BLaER1 treated with 17β-estradiol and CSF1 and Interleukin-3, amounts not matched to agents 10 nM and 100 nM (cell line): ENCODE measurements around the gene BCL11A.
A peak's percentile ranks its signal among the peaks of the same experiment; 100 is the strongest.

Source experiments
- H3K27ac ChIP-seq, 11 experiments: shearing (Covaris generic); formaldehyde crosslinking; 2 replicates each; pipeline ENCODE4 v1.8.1; 2022
- H3K27me3 ChIP-seq, 11 experiments: shearing (Covaris generic); formaldehyde crosslinking; 2 replicates each; pipeline ENCODE4 v1.8.1; 2022
- H3K36me3 ChIP-seq, 11 experiments: shearing (Covaris generic); formaldehyde crosslinking; 2 replicates each; pipeline ENCODE4 v1.8.1; 2022
- H3K4me1 ChIP-seq, 10 experiments: shearing (Covaris generic); formaldehyde crosslinking; 2 replicates each; pipeline ENCODE4 v1.8.1; 2022
- H3K4me2 ChIP-seq, 11 experiments: shearing (Covaris generic); formaldehyde crosslinking; 2 replicates each; pipeline ENCODE4 v1.8.1; 2022
- H3K4me3 ChIP-seq, 10 experiments: shearing (Covaris generic); formaldehyde crosslinking; 2 replicates each; pipeline ENCODE4 v1.8.1; 2022
- H3K9ac ChIP-seq, 11 experiments: shearing (Covaris generic); formaldehyde crosslinking; 2 replicates each; pipeline ENCODE4 v1.8.1; 2022
- H3K9me3 ChIP-seq, 11 experiments: shearing (Covaris generic); formaldehyde crosslinking; replicated peaks in 1 of 11; 2 replicates each; pipeline ENCODE4 v1.8.1; 2022
- H4K20me1 ChIP-seq, 11 experiments: shearing (Covaris generic); formaldehyde crosslinking; 2 replicates each; pipeline ENCODE4 v1.8.1; 2022
- Cebpa-rat ChIP-seq, 11 experiments: shearing (Covaris generic); IDR thresholded peaks; 2 replicates each; pipeline ENCODE4 v1.8.1; 2022

Gene BCL11A

DNA sequence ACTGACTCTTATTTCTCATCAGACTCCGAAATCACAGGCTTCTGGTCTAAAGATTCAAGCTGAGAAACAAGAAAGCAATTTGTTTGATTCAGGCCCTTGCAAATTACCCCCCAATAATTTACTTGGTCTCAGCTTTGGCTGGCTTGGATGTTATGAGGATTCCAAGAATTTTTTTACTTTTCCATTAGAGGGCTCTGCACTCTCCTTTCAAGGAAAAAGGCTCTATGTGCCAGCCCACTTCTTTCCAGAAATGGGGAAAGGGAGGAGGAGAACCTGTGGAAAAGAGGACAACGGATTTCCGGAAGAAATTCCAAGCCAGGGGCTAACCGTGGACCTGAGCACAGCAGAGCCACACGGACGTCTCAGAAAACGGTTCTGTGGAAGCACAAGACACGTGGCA lies 44.4 kb downstream of the BCL11A start:
- no peak for TF ChIP-seq Cebpa-rat (IDR thresholded peaks at IDR 0.05)
- Histone ChIP-seq H3K27ac (peak overlapping the region in 8 of 11 experiments; percentile 48 to 72 (median 60); a peak in 16 of 22 replicates), H3K36me3 (peaks cover 0 to 88% (median 67%) of the 10 kb centered on the region in 11 experiments; a peak in 15 of 22 replicates), H4K20me1 (peaks cover 0 to 87% (median 67%) of the 10 kb centered on the region in 11 experiments; a peak in 15 of 22 replicates), H3K9me3 (no peaks in the 10 kb centered on the region), H3K4me1 (peaks cover 45 to 96% (median 90%) of the 10 kb centered on the region in 10 experiments), H3K27me3 (no peaks in the 10 kb centered on the region), H3K9ac (peak overlapping the region in 6 of 11 experiments; percentile 3 to 63 (median 58); a peak in 7 of 22 replicates), H3K4me2 (peak overlapping the region; percentile 58 to 82 (median 74); a peak in 20 of 22 replicates), H3K4me3 (no peak overlapping the region; a peak in 1 of 20 replicates)

DNA sequence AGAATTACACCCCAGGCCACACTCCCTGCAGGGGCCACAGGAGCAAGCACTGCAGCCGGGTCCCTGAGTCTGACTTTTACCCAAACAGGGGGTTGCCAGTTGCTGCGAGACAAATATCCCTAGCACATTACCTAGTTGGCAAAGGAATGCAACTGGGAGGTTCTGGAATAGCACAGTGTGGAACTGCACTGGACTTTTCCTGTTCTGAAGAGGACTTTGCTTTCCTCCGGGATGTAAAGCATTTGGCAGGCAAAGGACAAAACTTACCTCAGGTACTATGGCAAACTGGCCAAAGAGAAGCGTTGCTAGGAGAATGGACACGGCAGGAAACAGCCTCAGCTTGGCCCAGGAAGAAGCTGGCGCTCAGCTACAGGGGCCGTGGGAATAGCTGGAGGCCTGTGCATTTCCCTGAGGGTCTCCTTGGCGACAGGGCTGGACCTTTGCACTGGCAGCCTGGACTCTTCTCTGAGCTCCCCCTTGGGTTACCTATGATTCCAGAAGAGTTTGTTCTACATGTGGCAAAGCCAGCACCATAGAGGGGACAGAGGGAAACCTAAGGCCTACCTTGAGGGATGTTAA lies 45.0 kb downstream of the BCL11A start:
- peaks cover 0 to 87% (median 64%) of the 10 kb centered on the region in 11 experiments; a peak in 15 of 22 replicates for H4K20me1 ChIP-seq
- H3K36me3 ChIP-seq: peaks cover 0 to 88% (median 67%) of the 10 kb centered on the region in 11 experiments; a peak in 16 of 22 replicates
- peak overlapping the region; percentile 58 to 82 (median 74) for H3K4me2 ChIP-seq
- no peaks in the 10 kb centered on the region for H3K9me3 ChIP-seq
- H3K9ac ChIP-seq: peak overlapping the region in 8 of 11 experiments; percentile 3 to 63 (median 40); a peak in 11 of 22 replicates
- TF ChIP-seq Cebpa-rat (IDR thresholded peaks at IDR 0.05): no peak
- peak overlapping the region in 8 of 11 experiments; percentile 48 to 72 (median 60); a peak in 18 of 22 replicates for H3K27ac ChIP-seq
- H3K4me3 ChIP-seq: no peak overlapping the region
- no peaks in the 10 kb centered on the region for H3K27me3 ChIP-seq
- H3K4me1 ChIP-seq: peaks cover 45 to 95% (median 85%) of the 10 kb centered on the region in 10 experiments

DNA sequence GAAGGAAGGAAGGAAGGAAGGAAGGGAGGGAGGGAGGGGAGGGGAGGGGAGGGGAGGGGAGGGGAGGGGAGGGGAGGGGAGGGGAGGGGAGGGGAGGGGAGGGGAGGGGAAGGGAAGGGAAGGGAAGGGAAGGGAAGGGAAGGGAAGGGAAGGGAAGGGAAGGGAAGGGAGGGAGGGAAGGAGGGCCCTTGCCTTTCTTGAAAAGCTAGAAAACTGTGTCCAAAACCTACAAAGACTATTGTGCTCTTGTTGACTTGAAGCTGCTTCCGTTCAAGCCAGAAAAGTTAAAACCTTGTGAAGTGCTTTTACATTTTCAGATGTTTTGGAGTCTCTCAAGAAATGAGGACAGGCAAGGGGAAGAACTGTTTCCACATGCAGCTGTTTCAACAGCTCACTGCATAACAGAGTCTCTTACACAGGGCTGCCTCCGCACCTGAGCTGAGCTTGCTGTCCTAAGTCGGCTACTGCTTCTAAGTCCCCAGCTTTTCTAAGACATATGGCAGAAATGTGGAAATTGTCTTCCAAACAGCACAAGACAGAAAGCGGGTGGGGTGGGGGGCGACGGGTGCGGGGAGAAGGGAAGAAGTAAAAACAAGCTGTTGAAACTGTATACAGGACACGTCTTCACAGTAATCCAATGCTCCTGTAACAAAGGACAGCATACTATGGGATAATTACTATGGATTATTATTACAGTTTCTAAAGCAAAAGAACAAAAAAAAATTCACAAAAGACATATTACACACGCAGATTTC lies 46.1 kb downstream of the BCL11A start:
- H4K20me1 ChIP-seq: peaks cover 0 to 87% (median 64%) of the 10 kb centered on the region in 11 experiments; a peak in 15 of 22 replicates
- no peak for TF ChIP-seq Cebpa-rat (IDR thresholded peaks at IDR 0.05)
- H3K27me3 ChIP-seq: no peaks in the 10 kb centered on the region
- peak overlapping the region in 6 of 11 experiments; percentile 13 to 63 (median 58); a peak in 11 of 22 replicates for H3K9ac ChIP-seq
- peaks cover 0 to 88% (median 65%) of the 10 kb centered on the region in 11 experiments; a peak in 15 of 22 replicates for H3K36me3 ChIP-seq
- H3K9me3 ChIP-seq: no peaks in the 10 kb centered on the region
- H3K4me1 ChIP-seq: peaks cover 45 to 89% (median 76%) of the 10 kb centered on the region in 10 experiments
- H3K4me3 ChIP-seq: no peak overlapping the region
- peak overlapping the region in 8 of 11 experiments; percentile 48 to 72 (median 60); a peak in 17 of 22 replicates for H3K27ac ChIP-seq
- H3K4me2 ChIP-seq: peak overlapping the region; percentile 58 to 82 (median 74)

DNA sequence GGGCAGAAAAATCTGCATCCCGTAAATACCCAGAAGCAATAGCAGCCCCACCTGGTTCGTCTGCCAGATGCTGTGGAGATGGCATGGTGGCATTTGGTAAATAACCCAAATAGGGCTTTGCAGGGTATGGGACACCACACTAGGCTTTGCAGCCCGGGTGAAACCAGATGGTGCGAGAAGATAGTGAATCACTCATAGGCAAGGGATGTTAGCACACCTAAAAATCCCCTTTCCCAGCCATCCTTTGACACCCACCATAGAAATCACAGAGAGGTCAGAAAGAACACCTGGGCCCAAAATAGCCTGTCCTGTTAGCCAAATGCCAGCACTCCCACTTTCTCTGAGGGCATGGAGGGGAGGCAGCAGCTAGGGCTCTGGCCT lies 47.6 kb downstream of the BCL11A start:
- H3K4me3 ChIP-seq: no peak overlapping the region
- H3K27me3 ChIP-seq: no peaks in the 10 kb centered on the region
- no peak for TF ChIP-seq Cebpa-rat (IDR thresholded peaks at IDR 0.05)
- peak overlapping the region in 4 of 11 experiments; percentile 34 to 56 (median 42); a peak in 5 of 22 replicates for H3K9ac ChIP-seq
- peaks cover 0 to 88% (median 72%) of the 10 kb centered on the region in 11 experiments; a peak in 15 of 22 replicates for H3K36me3 ChIP-seq
- H3K27ac ChIP-seq: peak overlapping the region in 8 of 11 experiments; percentile 7 to 72 (median 40); a peak in 12 of 22 replicates
- peaks cover 30 to 79% (median 66%) of the 10 kb centered on the region in 10 experiments for H3K4me1 ChIP-seq
- peak overlapping the region in 8 of 11 experiments; percentile 6 to 69 (median 51); a peak in 12 of 22 replicates for H3K4me2 ChIP-seq
- H3K9me3 ChIP-seq: no peaks in the 10 kb centered on the region
- peaks cover 0 to 86% (median 52%) of the 10 kb centered on the region in 11 experiments; a peak in 15 of 22 replicates for H4K20me1 ChIP-seq

DNA sequence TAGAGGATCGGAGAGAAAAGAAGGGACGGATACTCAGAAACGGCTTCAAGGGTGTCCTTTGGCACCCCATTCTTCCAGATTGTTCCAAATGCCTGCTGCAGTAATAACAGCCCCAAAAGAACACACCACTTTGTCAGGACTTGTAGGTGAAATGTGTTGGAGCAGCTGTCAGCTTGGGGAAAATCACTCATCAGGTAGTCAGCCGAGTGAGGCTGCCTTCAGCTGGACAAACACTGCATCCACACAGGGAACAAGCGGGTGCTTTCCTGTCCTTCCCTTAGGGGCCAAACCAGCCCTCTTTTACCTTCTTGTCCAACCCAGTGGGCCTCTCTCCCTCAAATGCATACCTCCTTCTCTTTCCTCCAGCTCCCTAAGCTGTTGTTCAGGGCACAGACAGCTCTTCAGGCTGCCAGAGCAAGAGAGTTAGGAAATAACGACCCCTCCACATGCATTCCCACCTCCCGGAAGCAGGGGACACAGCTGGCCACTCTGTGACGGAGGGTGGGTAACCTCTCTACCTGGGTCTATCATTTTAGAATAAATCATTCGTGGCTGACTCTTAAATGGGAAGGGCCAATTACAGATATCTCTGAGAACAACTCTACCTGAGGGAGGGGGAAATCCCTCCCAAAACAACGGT lies 48.1 kb downstream of the BCL11A start:
- no peaks in the 10 kb centered on the region for H3K9me3 ChIP-seq
- peak overlapping the region in 4 of 11 experiments; percentile 66 to 72 (median 69); a peak in 8 of 22 replicates for H3K27ac ChIP-seq
- H3K36me3 ChIP-seq: peaks cover 0 to 88% (median 78%) of the 10 kb centered on the region in 11 experiments; a peak in 15 of 22 replicates
- H3K4me1 ChIP-seq: peaks cover 27 to 79% (median 66%) of the 10 kb centered on the region in 10 experiments
- no peaks in the 10 kb centered on the region for H3K27me3 ChIP-seq
- no peak for TF ChIP-seq Cebpa-rat (IDR thresholded peaks at IDR 0.05)
- H3K4me3 ChIP-seq: no peak overlapping the region
- H3K4me2 ChIP-seq: peak overlapping the region in 7 of 11 experiments; percentile 6 to 69 (median 56); a peak in 9 of 22 replicates
- peaks cover 0 to 86% (median 51%) of the 10 kb centered on the region in 11 experiments; a peak in 15 of 22 replicates for H4K20me1 ChIP-seq
- H3K9ac ChIP-seq: no peak overlapping the region; a peak in 2 of 22 replicates

DNA sequence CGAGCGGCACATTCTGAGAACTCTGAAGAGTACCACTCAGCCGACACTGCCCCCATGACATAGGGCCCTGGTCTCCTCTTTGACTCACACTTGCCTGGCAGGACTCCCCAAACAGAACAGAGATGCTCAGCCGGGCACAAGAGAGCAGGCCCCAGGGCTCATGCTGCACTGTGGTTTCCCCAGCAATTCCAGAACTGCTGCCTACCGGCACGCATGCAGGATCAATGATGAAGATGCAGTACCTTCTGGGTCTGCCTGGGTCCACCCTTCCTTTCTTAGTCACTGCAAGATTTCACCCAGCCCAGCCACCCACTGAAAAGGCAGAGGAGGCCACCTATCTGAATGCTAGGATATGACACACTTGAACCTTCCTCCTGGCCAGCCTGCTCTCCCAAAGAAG lies 49.4 kb downstream of the BCL11A start:
- no peak overlapping the region for H3K4me3 ChIP-seq
- no peaks in the 10 kb centered on the region for H3K27me3 ChIP-seq
- H3K27ac ChIP-seq: peak overlapping the region in 4 of 11 experiments; percentile 17 to 70 (median 23); a peak in 6 of 22 replicates
- H3K9ac ChIP-seq: no peak overlapping the region
- peaks cover 0 to 88% (median 78%) of the 10 kb centered on the region in 11 experiments; a peak in 15 of 22 replicates for H3K36me3 ChIP-seq
- H3K9me3 ChIP-seq: no peaks in the 10 kb centered on the region
- H3K4me1 ChIP-seq: peaks cover 28 to 79% (median 66%) of the 10 kb centered on the region in 10 experiments
- peaks cover 0 to 87% (median 52%) of the 10 kb centered on the region in 11 experiments; a peak in 15 of 22 replicates for H4K20me1 ChIP-seq
- TF ChIP-seq Cebpa-rat (IDR thresholded peaks at IDR 0.05): no peak
- peak overlapping the region in 1 of 11 experiments; percentile 11; a peak in 2 of 22 replicates for H3K4me2 ChIP-seq

DNA sequence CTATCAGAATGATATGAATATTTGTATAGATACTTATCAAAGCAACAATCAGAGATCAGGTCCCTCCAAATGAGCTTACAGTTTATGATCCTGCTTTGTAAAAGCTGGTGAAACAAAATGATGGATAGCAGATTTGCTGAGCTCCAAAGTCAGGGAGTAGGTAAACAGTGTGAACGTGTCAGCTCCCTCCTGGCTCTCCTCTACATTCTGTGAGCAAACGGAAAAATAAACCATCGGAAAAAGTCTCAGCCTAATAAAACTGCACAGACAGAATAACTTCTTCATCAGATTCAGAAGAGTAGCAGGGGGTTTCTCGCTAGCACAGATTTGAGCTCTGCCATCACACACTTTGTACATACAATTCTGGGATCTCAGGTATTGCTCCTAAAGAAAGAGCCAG lies 51.3 kb downstream of the BCL11A start:
- Histone ChIP-seq H3K9me3 (no peaks in the 10 kb centered on the region), H3K4me3 (no peak overlapping the region), H3K4me2 (no peak overlapping the region), H3K27me3 (no peaks in the 10 kb centered on the region), H3K9ac (no peak overlapping the region), H3K36me3 (peaks cover 0 to 95% (median 86%) of the 10 kb centered on the region in 11 experiments; a peak in 15 of 22 replicates), H3K4me1 (peaks cover 22 to 77% (median 63%) of the 10 kb centered on the region in 10 experiments), H4K20me1 (peaks cover 0 to 88% (median 57%) of the 10 kb centered on the region in 11 experiments; a peak in 15 of 22 replicates), H3K27ac (peak overlapping the region in 1 of 11 experiments; percentile 23; a peak in 2 of 22 replicates)
- TF ChIP-seq Cebpa-rat (IDR thresholded peaks at IDR 0.05): no peak

DNA sequence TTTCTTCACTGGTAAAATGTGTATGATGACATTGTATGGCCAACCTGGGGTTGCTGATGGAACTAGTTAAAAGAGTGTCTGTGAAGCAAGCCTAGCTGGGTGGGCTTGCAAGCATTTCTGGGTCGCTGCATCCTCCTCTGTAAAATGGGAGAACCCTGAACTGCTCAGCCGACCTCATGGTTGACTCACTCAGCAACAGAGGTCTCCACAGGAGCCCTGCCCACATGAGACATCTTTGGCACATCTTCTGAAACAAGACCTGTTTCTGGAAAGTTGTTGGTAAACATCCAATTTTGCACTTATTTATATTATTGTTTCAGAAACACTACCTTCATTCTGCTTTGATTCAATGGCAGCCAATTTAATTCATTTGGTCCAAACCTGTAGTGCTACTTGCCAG lies 52.6 kb downstream of the BCL11A start:
- Histone ChIP-seq H3K4me1 (peaks cover 15 to 72% (median 60%) of the 10 kb centered on the region in 10 experiments), H3K27ac (peak overlapping the region in 4 of 11 experiments; percentile 24 to 56 (median 40); a peak in 5 of 22 replicates), H3K9me3 (no peaks in the 10 kb centered on the region), H3K27me3 (no peaks in the 10 kb centered on the region), H3K4me3 (no peak overlapping the region), H4K20me1 (peaks cover 0 to 92% (median 53%) of the 10 kb centered on the region in 11 experiments; a peak in 15 of 22 replicates), H3K4me2 (peak overlapping the region in 9 of 11 experiments; percentile 30 to 75 (median 61); a peak in 12 of 22 replicates), H3K9ac (no peak overlapping the region), H3K36me3 (peaks cover 0 to 98% (median 91%) of the 10 kb centered on the region in 11 experiments; a peak in 15 of 22 replicates)
- TF ChIP-seq Cebpa-rat (IDR thresholded peaks at IDR 0.05): no peak
